Omental fat pad (tissue), 4 donors: ENCODE data around the gene FASTK. TPM values are rescaled to one million over a fixed set of nuclear protein-coding genes. Genes with fewer than 3 reads are reported as not detected.

ENCODE experiments used
- ATAC-seq: fragments of 150-250 bp; one replicate; pipeline ENCODE4 v1.9.1; 2016; ENCODE audit warnings: mild to moderate bottlenecking, moderate library complexity; ENCODE audit not compliant: low FRiP score
- DNase-seq: peaks from one replicate; pipeline ENCODE4 v3.0.0-alpha.2; 2019; ENCODE audit warnings: low spot score
- CTCF ChIP-seq, 3 donors: fragments of 450-650 bp; IDR thresholded peaks; one replicate each; pipeline ENCODE4 v1.5.1; 2016 to 2017; ENCODE audit warnings: antibody characterized with exemption in 3 of 3, mild to moderate bottlenecking in 3 of 3, moderate library complexity in 2 of 3
- total RNA-seq, 4 donors: library from RNA; depleted of rRNA; stranded (reverse); fragments of >200 nt; gene quantifications; one replicate each; pipeline ENCODE4 v1.1.0, GENCODE V29; 2016

Gene FASTK
- total RNA-seq, 4 donors from 2014 or later = 44.0 to 67.6 (median 51.6) TPM

- no peak for TF ChIP-seq CTCF (IDR thresholded peaks at IDR 0.05)
- ATAC-seq = no peak
- no peak for DNase-seq
Observed at GRCh38 chr7:151086802-151087244, 6.2 kb upstream of the FASTK start.

GRCh38 chr7:151085691-151086620 lies 5.3 kb upstream of the FASTK start, which contains the start of gene AGAP3:
Gene AGAP3 (plus strand): TSS chr7:151086475. CDS start chr7:151086742, 267 bp downstream.
- no peak for DNase-seq
- peak; percentile 53 for ATAC-seq
- TF ChIP-seq CTCF (IDR thresholded peaks at IDR 0.05) = no peak

GRCh38 chr7:151085329-151085690 lies 4.7 kb upstream of the FASTK start:
- DNase-seq (no peak), ATAC-seq (no peak)
- TF ChIP-seq CTCF (IDR thresholded peaks at IDR 0.05) = no peak

- TF ChIP-seq CTCF (IDR thresholded peaks at IDR 0.05) = no peak
Observed at GRCh38 chr7:151083824-151084160, 3.2 kb upstream of the FASTK start.

GRCh38 chr7:151083071-151083823 lies 2.6 kb upstream of the FASTK start, which contains the start of gene TMUB1:
Gene TMUB1 (minus strand): TSS chr7:151083493. CDS start chr7:151082563, 930 bp downstream.
- no peak for TF ChIP-seq CTCF (IDR thresholded peaks at IDR 0.05)
- DNase-seq = no peak
- ATAC-seq = peak; percentile 24

More at GRCh38 chr7:151083824-151084160, 3.2 kb upstream of the FASTK start:
- ATAC-seq = no peak
- no peak for DNase-seq

- ATAC-seq (no peak), DNase-seq (no peak)
- no peak for TF ChIP-seq CTCF (IDR thresholded peaks at IDR 0.05)
Observed at GRCh38 chr7:151082141-151083070, 1.8 kb upstream of the FASTK start.
